HCT116 (cell line): ENCODE data around the gene GJB6. TPM values are rescaled to one million over a fixed set of nuclear protein-coding genes. Genes with fewer than 3 reads are reported as not detected.

ENCODE experiments used
- ATAC-seq: fragments of 200-7000 bp; cut with Tn5 transposase; 2 replicates; pipeline ENCODE4 v1.9.1; 2020; ENCODE audit warnings: mild to moderate bottlenecking, moderate library complexity
- BruUV-seq: library from RNA; stranded (reverse); fragments of 400-500 nt; replicated peaks from 2 replicates; lab custom pipeline; 2021; lab: Mats Ljungman, UMichigan
- CTCF ChIA-PET: fragments of 300-600 bp; sonication (Branson Sonifier 250); formaldehyde crosslinking; loops from one replicate; lab custom pipeline; 2021; ENCODE audit warnings: antibody characterized with exemption; lab: Charles Lee
- POLR2A ChIA-PET: fragments of 300-600, 350-600 bp; sonication (Branson Sonifier 250); formaldehyde crosslinking; loops from one replicate; lab custom pipeline; 2021; ENCODE audit warnings: antibody characterized with exemption; lab: Charles Lee
- RAD21 ChIA-PET, 2 experiments: fragments of 300-600 bp; sonication (Branson Sonifier 250); formaldehyde crosslinking; loops; one replicate each; lab custom pipeline; 2023; ENCODE audit warnings: low total read pairs in 2 of 2; ENCODE audit not compliant: uncharacterized antibody in 2 of 2, unreplicated experiment in 2 of 2, low non-redundant PET in 1 of 2; lab: Charles Lee
- DNase-seq: peaks from one replicate; pipeline ENCODE4 v3.0.0-alpha.2; 2010; ENCODE audit warnings: low read depth, low spot score
- H2AFZ ChIP-seq: fragments of 200-600 bp; shearing (Covaris generic), sonication (generic); 2 replicates; pipeline ENCODE4 v1.6.1; 2017; ENCODE audit warnings: low read depth, mixed run types, mixed read lengths, antibody characterized with exemption, low read length; ENCODE audit not compliant: poor library complexity, severe bottlenecking
- H3K27ac ChIP-seq: 2 replicates; pipeline ENCODE4 v1.5.1; 2012; ENCODE audit warnings: low read depth, low read length
- H3K27me3 ChIP-seq: fragments of 200-600 bp; sonication (generic); 2 replicates; pipeline ENCODE4 v1.6.1; 2016; ENCODE audit warnings: mixed run types, low read length, mixed read lengths; ENCODE audit not compliant: insufficient read depth
- H3K36me3 ChIP-seq, 2 experiments: fragments of 200-500 bp in 1 of 2; fragments of 200-600 bp in 1 of 2; sonication (Bioruptor generic) in 1 of 2; sonication (generic) in 1 of 2; 2 replicates each; pipeline versions ENCODE4 v1.5.1 to v1.6.1; 2014 to 2016; ENCODE audit warnings: low read length in 2 of 2, inconsistent platforms in 1 of 2, mixed read lengths in 1 of 2, mixed run types in 1 of 2; ENCODE audit not compliant: insufficient read depth in 2 of 2, control insufficient read depth in 1 of 2
- H3K4me1 ChIP-seq, 2 experiments: fragments of 200-600 bp in 1 of 2; sonication (generic) in 1 of 2; 2 replicates each; pipeline versions ENCODE4 v1.5.1 to v1.6.1; 2012 to 2017; ENCODE audit warnings: low read length in 2 of 2, inconsistent platforms in 1 of 2, mild to moderate bottlenecking in 1 of 2, mixed read lengths in 1 of 2, mixed run types in 1 of 2, moderate library complexity in 1 of 2; ENCODE audit not compliant: insufficient read depth in 2 of 2, control insufficient read depth in 1 of 2
- H3K4me2 ChIP-seq: fragments of 200-600 bp; sonication (generic); 2 replicates; pipeline ENCODE4 v1.6.1; 2017; ENCODE audit warnings: mixed run types, low read length, mixed read lengths
- H3K4me3 ChIP-seq, 2 experiments: fragments of 200-600 bp in 1 of 2; sonication (generic) in 1 of 2; replicated peaks in 1 of 2; 2 replicates each; pipeline ENCODE4 v1.5.1; 2011 to 2016; ENCODE audit warnings: low read length in 2 of 2, control low read depth in 1 of 2, low read depth in 1 of 2, mild to moderate bottlenecking in 1 of 2, mixed read lengths in 1 of 2, mixed run types in 1 of 2
- H3K79me2 ChIP-seq: fragments of 200-600 bp; sonication (generic); 2 replicates; pipeline ENCODE4 v1.6.1; 2017; ENCODE audit warnings: mild to moderate bottlenecking, mixed run types, low read length, moderate library complexity, mixed read lengths; ENCODE audit not compliant: insufficient read depth
- H3K9ac ChIP-seq: fragments of 200-600 bp; sonication (generic); 2 replicates; pipeline ENCODE4 v1.6.1; 2016; ENCODE audit warnings: low read length, mixed read lengths
- H3K9me2 ChIP-seq: fragments of 200-600 bp; sonication (generic), shearing (Covaris generic); 2 replicates; pipeline ENCODE4 v1.6.1; 2017; ENCODE audit warnings: mixed run types, mild to moderate bottlenecking, moderate library complexity; ENCODE audit not compliant: insufficient read depth
- H3K9me3 ChIP-seq, 2 experiments: fragments of 200-500 bp in 1 of 2; fragments of 200-600 bp in 1 of 2; sonication (Bioruptor generic) in 1 of 2; sonication (generic) in 1 of 2; 2 replicates each; pipeline ENCODE4 v1.6.1; 2014 to 2017; ENCODE audit warnings: low read length in 2 of 2, mixed read lengths in 2 of 2, inconsistent platforms in 1 of 2, low read depth in 1 of 2, mild to moderate bottlenecking in 1 of 2, mixed run types in 1 of 2, moderate library complexity in 1 of 2; ENCODE audit not compliant: control insufficient read depth in 1 of 2, insufficient read depth in 1 of 2
- H4K20me1 ChIP-seq: fragments of 200-600 bp; sonication (generic), shearing (Covaris generic); 2 replicates; pipeline ENCODE4 v1.6.1; 2017; ENCODE audit warnings: mixed run types, mild to moderate bottlenecking, moderate library complexity; ENCODE audit not compliant: insufficient read depth
- CBX3 ChIP-seq: IDR thresholded peaks from 2 replicates; pipeline ENCODE4 v1.6.1; 2012; ENCODE audit warnings: low read depth
- EGR1 ChIP-seq: IDR thresholded peaks from 2 replicates; pipeline ENCODE4 v1.6.1; 2012; ENCODE audit warnings: low read depth
- ELF1 ChIP-seq: IDR thresholded peaks from 2 replicates; pipeline ENCODE4 v1.6.1; 2012; ENCODE audit warnings: low read depth, borderline replicate concordance
- EZH2 ChIP-seq: fragments of 200-600 bp; sonication (generic); IDR thresholded peaks from 2 replicates; pipeline ENCODE4 v1.6.1; 2017; ENCODE audit warnings: antibody characterized with exemption, mixed run types
- EZH2phosphoT487 ChIP-seq: fragments of 200-600 bp; IDR thresholded peaks from 2 replicates; pipeline ENCODE4 v1.6.1; 2018; ENCODE audit warnings: antibody characterized with exemption, borderline replicate concordance
- POLR2A ChIP-seq: IDR thresholded peaks from 2 replicates; pipeline ENCODE4 v1.7.0; 2011; ENCODE audit warnings: borderline replicate concordance; ENCODE audit not compliant: insufficient read depth, insufficient read length; ENCODE audit errors: extremely low read depth
- RAD21 ChIP-seq: IDR thresholded peaks from 2 replicates; pipeline ENCODE4 v1.6.1; 2012; ENCODE audit warnings: low read depth, mild to moderate bottlenecking
- SIN3A ChIP-seq: IDR thresholded peaks from 2 replicates; pipeline ENCODE4 v1.6.1; 2012; ENCODE audit warnings: low read depth
- SP1 ChIP-seq: IDR thresholded peaks from 2 replicates; pipeline ENCODE4 v1.6.1; 2012; ENCODE audit warnings: low read depth
- SRF ChIP-seq: IDR thresholded peaks from 2 replicates; pipeline ENCODE4 v1.6.1; 2012; ENCODE audit warnings: low read depth
- TCF7L2 ChIP-seq: IDR thresholded peaks from 2 replicates; pipeline ENCODE4 v1.7.0; 2011; ENCODE audit warnings: borderline replicate concordance, inconsistent platforms; ENCODE audit not compliant: insufficient read depth, insufficient read length; ENCODE audit errors: extremely low read depth
- YY1 ChIP-seq: IDR thresholded peaks from 2 replicates; pipeline ENCODE4 v1.6.1; 2011; ENCODE audit warnings: low read length, low read depth, moderate library complexity, mild to moderate bottlenecking; ENCODE audit not compliant: insufficient replicate concordance; ENCODE audit errors: extremely low read depth
- ZFX ChIP-seq: fragments of 450-650 bp; IDR thresholded peaks from 2 replicates; pipeline ENCODE4 v1.6.1; 2017
- intact Hi-C: fragments of 100-400 bp; cut with micrococcal nuclease; formaldehyde crosslinking; loops from 2 replicates; pipeline ENCODE4 v1.10.0; 2022
- total RNA-seq: library from RNA; stranded (reverse); gene quantifications from one replicate; pipeline ENCODE4 v1.2.1, GENCODE V29; 2021; ENCODE audit not compliant: unreplicated experiment
- TF ChIP-seq, protein P1 (sequence below): IDR thresholded peaks from 2 replicates; pipeline ENCODE4 v1.6.1; 2012
- TF ChIP-seq, protein P2 (sequence below): IDR thresholded peaks from 2 replicates; pipeline ENCODE4 v1.6.1; 2012; ENCODE audit warnings: low read depth
- TF ChIP-seq, protein P3 (sequence below), 3 experiments: fragments of 200-600 bp in 1 of 3; sonication (generic) in 1 of 3; IDR thresholded peaks in 2 of 3; conservative IDR thresholded peaks in 1 of 3; 2 replicates each; pipeline ENCODE4 v1.5.1; 2012 to 2017; ENCODE audit warnings: low read depth in 2 of 3, low read length in 2 of 3, antibody characterized with exemption in 1 of 3, borderline replicate concordance in 1 of 3, control low read depth in 1 of 3, mild to moderate bottlenecking in 1 of 3, mixed read lengths in 1 of 3, mixed run types in 1 of 3, moderate library complexity in 1 of 3; ENCODE audit not compliant: insufficient read depth in 1 of 3
- TF ChIP-seq, protein P4 (sequence below): IDR thresholded peaks from 2 replicates; pipeline ENCODE4 v1.6.1; 2012
- TF ChIP-seq, protein P5 (sequence below): IDR thresholded peaks from 2 replicates; pipeline ENCODE4 v1.6.1; 2011; ENCODE audit warnings: mild to moderate bottlenecking, low read length, moderate library complexity; ENCODE audit not compliant: insufficient replicate concordance; ENCODE audit errors: extremely low read depth

GJB6 gene
- total RNA-seq, 1 experiment from 2014 or later = not detected

- intact Hi-C loops = no loop called here
- POLR2A ChIA-PET = no interaction called here
These were observed 40.0 kb upstream of the GJB6 start for GRCh38 chr13:20272104-20272503.

More at GRCh38 chr13:20272104-20272503, 40.0 kb upstream of the GJB6 start:
- no TSS peak for BruUV-seq
- Histone ChIP-seq H3K36me3 (no peaks in the 10 kb centered on the region), H3K27ac (no peak overlapping the region), H3K9me2 (no peaks in the 10 kb centered on the region), H3K4me3 (no peak overlapping the region), H3K9ac (no peak overlapping the region), H4K20me1 (no peaks in the 10 kb centered on the region), H3K79me2 (no peaks in the 10 kb centered on the region), H3K9me3 (no peaks in the 10 kb centered on the region), H3K4me2 (no peak overlapping the region), H3K4me1 (no peaks in the 10 kb centered on the region), H2AFZ (no peak overlapping the region), H3K27me3 (no peaks in the 10 kb centered on the region)
- DNase-seq (no peak), ATAC-seq (no peak)
- TF ChIP-seq SP1 (no peak), POLR2A (no peak), EGR1 (no peak), SIN3A (no peak), CBX3 (no peak), RAD21 (no peak), ZFX (no peak), EZH2 (no peak), SRF (no peak), EZH2phosphoT487 (no peak), YY1 (no peak), TCF7L2 (no peak), ELF1 (no peak)
- TF ChIP-seq, protein P1, sequence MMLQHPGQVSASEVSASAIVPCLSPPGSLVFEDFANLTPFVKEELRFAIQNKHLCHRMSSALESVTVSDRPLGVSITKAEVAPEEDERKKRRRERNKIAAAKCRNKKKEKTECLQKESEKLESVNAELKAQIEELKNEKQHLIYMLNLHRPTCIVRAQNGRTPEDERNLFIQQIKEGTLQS = no peak
- TF ChIP-seq, protein P2, sequence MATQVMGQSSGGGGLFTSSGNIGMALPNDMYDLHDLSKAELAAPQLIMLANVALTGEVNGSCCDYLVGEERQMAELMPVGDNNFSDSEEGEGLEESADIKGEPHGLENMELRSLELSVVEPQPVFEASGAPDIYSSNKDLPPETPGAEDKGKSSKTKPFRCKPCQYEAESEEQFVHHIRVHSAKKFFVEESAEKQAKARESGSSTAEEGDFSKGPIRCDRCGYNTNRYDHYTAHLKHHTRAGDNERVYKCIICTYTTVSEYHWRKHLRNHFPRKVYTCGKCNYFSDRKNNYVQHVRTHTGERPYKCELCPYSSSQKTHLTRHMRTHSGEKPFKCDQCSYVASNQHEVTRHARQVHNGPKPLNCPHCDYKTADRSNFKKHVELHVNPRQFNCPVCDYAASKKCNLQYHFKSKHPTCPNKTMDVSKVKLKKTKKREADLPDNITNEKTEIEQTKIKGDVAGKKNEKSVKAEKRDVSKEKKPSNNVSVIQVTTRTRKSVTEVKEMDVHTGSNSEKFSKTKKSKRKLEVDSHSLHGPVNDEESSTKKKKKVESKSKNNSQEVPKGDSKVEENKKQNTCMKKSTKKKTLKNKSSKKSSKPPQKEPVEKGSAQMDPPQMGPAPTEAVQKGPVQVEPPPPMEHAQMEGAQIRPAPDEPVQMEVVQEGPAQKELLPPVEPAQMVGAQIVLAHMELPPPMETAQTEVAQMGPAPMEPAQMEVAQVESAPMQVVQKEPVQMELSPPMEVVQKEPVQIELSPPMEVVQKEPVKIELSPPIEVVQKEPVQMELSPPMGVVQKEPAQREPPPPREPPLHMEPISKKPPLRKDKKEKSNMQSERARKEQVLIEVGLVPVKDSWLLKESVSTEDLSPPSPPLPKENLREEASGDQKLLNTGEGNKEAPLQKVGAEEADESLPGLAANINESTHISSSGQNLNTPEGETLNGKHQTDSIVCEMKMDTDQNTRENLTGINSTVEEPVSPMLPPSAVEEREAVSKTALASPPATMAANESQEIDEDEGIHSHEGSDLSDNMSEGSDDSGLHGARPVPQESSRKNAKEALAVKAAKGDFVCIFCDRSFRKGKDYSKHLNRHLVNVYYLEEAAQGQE = no peak
- TF ChIP-seq, protein P3, sequence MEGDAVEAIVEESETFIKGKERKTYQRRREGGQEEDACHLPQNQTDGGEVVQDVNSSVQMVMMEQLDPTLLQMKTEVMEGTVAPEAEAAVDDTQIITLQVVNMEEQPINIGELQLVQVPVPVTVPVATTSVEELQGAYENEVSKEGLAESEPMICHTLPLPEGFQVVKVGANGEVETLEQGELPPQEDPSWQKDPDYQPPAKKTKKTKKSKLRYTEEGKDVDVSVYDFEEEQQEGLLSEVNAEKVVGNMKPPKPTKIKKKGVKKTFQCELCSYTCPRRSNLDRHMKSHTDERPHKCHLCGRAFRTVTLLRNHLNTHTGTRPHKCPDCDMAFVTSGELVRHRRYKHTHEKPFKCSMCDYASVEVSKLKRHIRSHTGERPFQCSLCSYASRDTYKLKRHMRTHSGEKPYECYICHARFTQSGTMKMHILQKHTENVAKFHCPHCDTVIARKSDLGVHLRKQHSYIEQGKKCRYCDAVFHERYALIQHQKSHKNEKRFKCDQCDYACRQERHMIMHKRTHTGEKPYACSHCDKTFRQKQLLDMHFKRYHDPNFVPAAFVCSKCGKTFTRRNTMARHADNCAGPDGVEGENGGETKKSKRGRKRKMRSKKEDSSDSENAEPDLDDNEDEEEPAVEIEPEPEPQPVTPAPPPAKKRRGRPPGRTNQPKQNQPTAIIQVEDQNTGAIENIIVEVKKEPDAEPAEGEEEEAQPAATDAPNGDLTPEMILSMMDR (IDR thresholded peaks at IDR 0.05 in 2 of 3, conservative IDR thresholded peaks at IDR 0.05 in 1 of 3; ENCODE audit: borderline replicate concordance in 1 of 3, insufficient read depth in 1 of 3, low read depth in 2 of 3, low read length in 2 of 3) = no peak
- TF ChIP-seq, protein P4, sequence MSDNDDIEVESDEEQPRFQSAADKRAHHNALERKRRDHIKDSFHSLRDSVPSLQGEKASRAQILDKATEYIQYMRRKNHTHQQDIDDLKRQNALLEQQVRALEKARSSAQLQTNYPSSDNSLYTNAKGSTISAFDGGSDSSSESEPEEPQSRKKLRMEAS = no peak
- TF ChIP-seq, protein P5, sequence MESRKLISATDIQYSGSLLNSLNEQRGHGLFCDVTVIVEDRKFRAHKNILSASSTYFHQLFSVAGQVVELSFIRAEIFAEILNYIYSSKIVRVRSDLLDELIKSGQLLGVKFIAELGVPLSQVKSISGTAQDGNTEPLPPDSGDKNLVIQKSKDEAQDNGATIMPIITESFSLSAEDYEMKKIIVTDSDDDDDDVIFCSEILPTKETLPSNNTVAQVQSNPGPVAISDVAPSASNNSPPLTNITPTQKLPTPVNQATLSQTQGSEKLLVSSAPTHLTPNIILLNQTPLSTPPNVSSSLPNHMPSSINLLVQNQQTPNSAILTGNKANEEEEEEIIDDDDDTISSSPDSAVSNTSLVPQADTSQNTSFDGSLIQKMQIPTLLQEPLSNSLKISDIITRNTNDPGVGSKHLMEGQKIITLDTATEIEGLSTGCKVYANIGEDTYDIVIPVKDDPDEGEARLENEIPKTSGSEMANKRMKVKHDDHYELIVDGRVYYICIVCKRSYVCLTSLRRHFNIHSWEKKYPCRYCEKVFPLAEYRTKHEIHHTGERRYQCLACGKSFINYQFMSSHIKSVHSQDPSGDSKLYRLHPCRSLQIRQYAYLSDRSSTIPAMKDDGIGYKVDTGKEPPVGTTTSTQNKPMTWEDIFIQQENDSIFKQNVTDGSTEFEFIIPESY = no peak
- ChIA-PET RAD21 (no interaction called here), CTCF (no interaction called here)
